ENCODE measurements around the gene DPP8.

DNA sequence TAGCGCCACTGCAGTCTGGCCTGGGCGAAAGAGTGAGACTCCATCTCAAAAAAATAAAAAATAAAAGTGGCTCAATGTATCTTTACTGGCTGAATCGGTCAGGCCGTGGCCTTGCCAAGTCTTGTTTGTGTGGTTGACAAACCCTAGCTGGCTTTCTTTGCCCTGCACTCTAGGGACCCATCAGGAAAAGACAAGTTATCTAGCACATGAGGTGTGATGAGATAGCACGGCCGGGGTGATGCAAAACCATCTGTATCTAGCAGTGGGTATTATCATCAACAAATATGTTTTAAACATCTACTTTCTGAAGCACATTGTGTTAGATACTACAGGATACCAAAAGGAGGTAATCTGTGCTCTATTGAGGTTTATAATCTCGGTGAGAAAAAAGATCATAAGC lies 3.9 kb upstream of the DPP8 start:
- TF ChIP-seq POLR2AphosphoS5 (IDR thresholded peaks at IDR 0.05; ENCODE audit: low read depth, low read length), result no peak
- TF ChIP-seq, protein P1, sequence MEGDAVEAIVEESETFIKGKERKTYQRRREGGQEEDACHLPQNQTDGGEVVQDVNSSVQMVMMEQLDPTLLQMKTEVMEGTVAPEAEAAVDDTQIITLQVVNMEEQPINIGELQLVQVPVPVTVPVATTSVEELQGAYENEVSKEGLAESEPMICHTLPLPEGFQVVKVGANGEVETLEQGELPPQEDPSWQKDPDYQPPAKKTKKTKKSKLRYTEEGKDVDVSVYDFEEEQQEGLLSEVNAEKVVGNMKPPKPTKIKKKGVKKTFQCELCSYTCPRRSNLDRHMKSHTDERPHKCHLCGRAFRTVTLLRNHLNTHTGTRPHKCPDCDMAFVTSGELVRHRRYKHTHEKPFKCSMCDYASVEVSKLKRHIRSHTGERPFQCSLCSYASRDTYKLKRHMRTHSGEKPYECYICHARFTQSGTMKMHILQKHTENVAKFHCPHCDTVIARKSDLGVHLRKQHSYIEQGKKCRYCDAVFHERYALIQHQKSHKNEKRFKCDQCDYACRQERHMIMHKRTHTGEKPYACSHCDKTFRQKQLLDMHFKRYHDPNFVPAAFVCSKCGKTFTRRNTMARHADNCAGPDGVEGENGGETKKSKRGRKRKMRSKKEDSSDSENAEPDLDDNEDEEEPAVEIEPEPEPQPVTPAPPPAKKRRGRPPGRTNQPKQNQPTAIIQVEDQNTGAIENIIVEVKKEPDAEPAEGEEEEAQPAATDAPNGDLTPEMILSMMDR (IDR thresholded peaks at IDR 0.05), result no peak
- no peak for TF ChIP-seq EP300 (IDR thresholded peaks at IDR 0.05; ENCODE audit: borderline replicate concordance in 1 of 2, low read depth in 1 of 2, low read length in 1 of 2)
- TF ChIP-seq NRF1 (IDR thresholded peaks at IDR 0.05; ENCODE audit: low read depth, low read length), result no peak
- TF ChIP-seq RFX5 (IDR thresholded peaks at IDR 0.05; ENCODE audit: low read length), result no peak
- TF ChIP-seq JUND (IDR thresholded peaks at IDR 0.05), result no peak
- TF ChIP-seq, protein P2, sequence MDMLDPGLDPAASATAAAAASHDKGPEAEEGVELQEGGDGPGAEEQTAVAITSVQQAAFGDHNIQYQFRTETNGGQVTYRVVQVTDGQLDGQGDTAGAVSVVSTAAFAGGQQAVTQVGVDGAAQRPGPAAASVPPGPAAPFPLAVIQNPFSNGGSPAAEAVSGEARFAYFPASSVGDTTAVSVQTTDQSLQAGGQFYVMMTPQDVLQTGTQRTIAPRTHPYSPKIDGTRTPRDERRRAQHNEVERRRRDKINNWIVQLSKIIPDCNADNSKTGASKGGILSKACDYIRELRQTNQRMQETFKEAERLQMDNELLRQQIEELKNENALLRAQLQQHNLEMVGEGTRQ (IDR thresholded peaks at IDR 0.05; ENCODE audit: borderline replicate concordance, low read depth, low read length), result no peak
- TF ChIP-seq TAF1 (IDR thresholded peaks at IDR 0.05; ENCODE audit: borderline replicate concordance, low read depth, low read length), result no peak
- no peak for TF ChIP-seq EZH2phosphoT487 (IDR thresholded peaks at IDR 0.05; ENCODE audit: borderline replicate concordance, low read depth)
- no peak for TF ChIP-seq RAD21 (IDR thresholded peaks at IDR 0.05; ENCODE audit: low read length)
- TF ChIP-seq MEF2A (IDR thresholded peaks at IDR 0.05; ENCODE audit: borderline replicate concordance, low read depth), result no peak
